Nephron (organoid): ENCODE data around the gene ZNF358.
A peak's percentile ranks its signal among the peaks of the same experiment; 100 is the strongest.
"Not testable (repeated sequence)": the region's sequence is repeated elsewhere in the genome, so short reads cannot be mapped to it uniquely, and the experiment has no call there.

Source experiments
- H3K27ac Mint-ChIP-seq, 3 experiments: 2 replicates each; pipeline ENCODE4 v1.8.0; 2020; ENCODE audit warnings: mixed read lengths in 3 of 3, mild to moderate bottlenecking in 2 of 3, moderate library complexity in 1 of 3
- H3K27me3 Mint-ChIP-seq: 2 replicates; pipeline ENCODE4 v1.8.0; 2021; ENCODE audit warnings: low read depth, mild to moderate bottlenecking, moderate library complexity, mixed read lengths
- H3K36me3 Mint-ChIP-seq: 2 replicates; pipeline ENCODE4 v1.8.0; 2020; ENCODE audit warnings: low read depth, mixed read lengths
- H3K4me1 Mint-ChIP-seq: 2 replicates; pipeline ENCODE4 v1.8.0; 2020; ENCODE audit warnings: mixed read lengths
- H3K4me3 Mint-ChIP-seq, 3 experiments: 2 replicates each; pipeline ENCODE4 v1.8.0; 2020; ENCODE audit warnings: mild to moderate bottlenecking in 3 of 3, mixed read lengths in 3 of 3, moderate library complexity in 2 of 3
- H3K9me3 Mint-ChIP-seq: 2 replicates; pipeline ENCODE4 v1.8.0; 2020; ENCODE audit warnings: mixed read lengths
- TF ChIP-seq, protein P1 (sequence below), 3 experiments: fragments of 200-600 bp; sonication (generic); IDR thresholded peaks; one replicate each; pipeline ENCODE4 v1.5.0; 2021; ENCODE audit warnings: antibody characterized with exemption in 3 of 3; ENCODE audit not compliant: unreplicated experiment in 3 of 3

Gene ZNF358

DNA sequence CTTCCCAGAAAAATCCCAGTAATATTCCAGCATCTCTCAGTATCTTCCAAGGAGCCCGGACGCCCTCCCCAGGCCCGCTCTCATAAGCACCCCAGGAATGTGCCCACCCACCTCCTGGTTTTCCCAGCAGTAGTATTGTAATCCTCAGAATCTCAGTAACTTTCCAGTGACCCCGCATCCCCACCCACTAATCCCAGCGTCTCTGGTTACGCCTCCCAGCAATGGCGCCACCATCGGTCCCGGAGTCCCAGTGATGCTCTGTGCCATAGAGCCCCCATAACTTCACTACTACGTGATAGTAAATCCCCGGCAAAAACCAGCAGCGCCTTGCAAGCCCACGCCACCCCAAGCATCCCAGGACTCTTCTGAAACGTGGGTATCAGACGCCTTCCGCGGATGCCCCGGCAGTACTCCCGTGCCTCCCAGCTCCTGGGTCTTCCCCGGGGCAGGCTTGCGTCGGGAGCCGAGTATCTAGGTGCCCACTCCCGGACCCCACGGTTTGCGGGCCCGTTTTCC, 18.7 kb downstream of the ZNF358 start:
- TF ChIP-seq, protein P1, sequence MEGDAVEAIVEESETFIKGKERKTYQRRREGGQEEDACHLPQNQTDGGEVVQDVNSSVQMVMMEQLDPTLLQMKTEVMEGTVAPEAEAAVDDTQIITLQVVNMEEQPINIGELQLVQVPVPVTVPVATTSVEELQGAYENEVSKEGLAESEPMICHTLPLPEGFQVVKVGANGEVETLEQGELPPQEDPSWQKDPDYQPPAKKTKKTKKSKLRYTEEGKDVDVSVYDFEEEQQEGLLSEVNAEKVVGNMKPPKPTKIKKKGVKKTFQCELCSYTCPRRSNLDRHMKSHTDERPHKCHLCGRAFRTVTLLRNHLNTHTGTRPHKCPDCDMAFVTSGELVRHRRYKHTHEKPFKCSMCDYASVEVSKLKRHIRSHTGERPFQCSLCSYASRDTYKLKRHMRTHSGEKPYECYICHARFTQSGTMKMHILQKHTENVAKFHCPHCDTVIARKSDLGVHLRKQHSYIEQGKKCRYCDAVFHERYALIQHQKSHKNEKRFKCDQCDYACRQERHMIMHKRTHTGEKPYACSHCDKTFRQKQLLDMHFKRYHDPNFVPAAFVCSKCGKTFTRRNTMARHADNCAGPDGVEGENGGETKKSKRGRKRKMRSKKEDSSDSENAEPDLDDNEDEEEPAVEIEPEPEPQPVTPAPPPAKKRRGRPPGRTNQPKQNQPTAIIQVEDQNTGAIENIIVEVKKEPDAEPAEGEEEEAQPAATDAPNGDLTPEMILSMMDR (IDR thresholded peaks at IDR 0.05; ENCODE audit: unreplicated experiment in 3 of 3), result no peak
- Mint-ChIP-seq H3K27ac (peak overlapping the region; percentile 97 to 99 (median 97)), H3K4me1 (peaks cover 4% of the 10 kb centered on the region), H3K36me3 (peaks cover 10% of the 10 kb centered on the region), H3K9me3 (no peaks in the 10 kb centered on the region), H3K27me3 (no peaks in the 10 kb centered on the region), H3K4me3 (peak overlapping the region; percentile 95 to 100 (median 99))

DNA sequence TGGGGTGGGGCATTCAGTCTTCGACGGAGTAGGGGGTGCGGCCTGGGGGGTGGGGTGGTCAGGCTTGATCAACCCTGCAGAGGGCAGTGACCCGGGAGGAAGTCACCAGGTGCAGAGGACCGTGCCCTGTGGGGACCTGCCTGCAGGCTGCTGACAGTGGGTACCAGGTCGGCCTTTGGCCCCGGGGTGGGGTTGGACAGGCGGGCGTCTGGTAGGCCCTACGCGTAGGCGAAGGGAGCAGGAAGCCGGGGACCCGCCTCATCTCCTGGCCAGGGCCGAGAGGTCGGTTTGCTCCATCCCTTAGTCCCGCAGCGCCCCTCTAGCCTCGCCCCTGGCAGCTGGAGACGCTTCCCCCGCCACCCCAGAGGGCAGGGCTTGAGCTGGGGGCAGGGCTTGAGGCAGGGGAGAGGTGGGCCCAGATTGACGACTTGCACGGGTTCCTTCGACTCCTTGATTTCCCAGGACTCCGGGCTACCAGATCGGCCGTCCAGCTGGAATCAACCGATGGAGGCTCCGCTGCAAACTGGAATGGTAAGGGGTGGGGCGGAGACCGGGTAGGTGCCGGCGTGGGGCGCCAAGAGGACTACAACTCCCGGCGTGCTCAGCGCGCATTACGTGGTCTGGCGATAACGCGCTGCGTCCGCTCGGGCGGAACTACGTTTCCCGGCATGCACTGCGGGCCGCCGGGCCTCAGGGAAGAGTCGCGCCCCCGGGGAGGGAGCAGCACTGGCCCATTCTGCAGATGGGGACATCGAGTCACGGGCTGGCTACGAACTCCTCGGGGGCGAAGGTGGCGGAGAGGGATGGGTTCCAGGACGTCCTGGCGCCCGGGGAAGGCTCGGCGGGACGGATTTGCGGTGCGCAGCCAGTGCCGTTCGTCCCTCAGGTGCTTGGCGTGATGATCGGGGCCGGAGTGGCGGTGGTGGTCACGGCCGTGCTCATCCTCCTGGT, 19.4 kb downstream of the ZNF358 start, which contains the start of gene PNPLA6:
PNPLA6 (plus strand) TSS at position 671 of the 951 bp plus-strand sequence; CDS start at position 743, 72 bp downstream.
- peaks cover 4% of the 10 kb centered on the region for H3K4me1 Mint-ChIP-seq
- peak within 1 kb of the TSS; percentile 95 to 100 (median 99) for H3K4me3 Mint-ChIP-seq
- no peaks in the 10 kb centered on the region for H3K27me3 Mint-ChIP-seq
- no peaks in the 10 kb centered on the region for H3K9me3 Mint-ChIP-seq
- peak within 1 kb of the TSS; percentile 97 to 99 (median 97) for H3K27ac Mint-ChIP-seq
- peaks cover 14% of the 10 kb centered on the region for H3K36me3 Mint-ChIP-seq
- TF ChIP-seq, protein P1 (IDR thresholded peaks at IDR 0.05; ENCODE audit: unreplicated experiment in 3 of 3), result no peak

DNA sequence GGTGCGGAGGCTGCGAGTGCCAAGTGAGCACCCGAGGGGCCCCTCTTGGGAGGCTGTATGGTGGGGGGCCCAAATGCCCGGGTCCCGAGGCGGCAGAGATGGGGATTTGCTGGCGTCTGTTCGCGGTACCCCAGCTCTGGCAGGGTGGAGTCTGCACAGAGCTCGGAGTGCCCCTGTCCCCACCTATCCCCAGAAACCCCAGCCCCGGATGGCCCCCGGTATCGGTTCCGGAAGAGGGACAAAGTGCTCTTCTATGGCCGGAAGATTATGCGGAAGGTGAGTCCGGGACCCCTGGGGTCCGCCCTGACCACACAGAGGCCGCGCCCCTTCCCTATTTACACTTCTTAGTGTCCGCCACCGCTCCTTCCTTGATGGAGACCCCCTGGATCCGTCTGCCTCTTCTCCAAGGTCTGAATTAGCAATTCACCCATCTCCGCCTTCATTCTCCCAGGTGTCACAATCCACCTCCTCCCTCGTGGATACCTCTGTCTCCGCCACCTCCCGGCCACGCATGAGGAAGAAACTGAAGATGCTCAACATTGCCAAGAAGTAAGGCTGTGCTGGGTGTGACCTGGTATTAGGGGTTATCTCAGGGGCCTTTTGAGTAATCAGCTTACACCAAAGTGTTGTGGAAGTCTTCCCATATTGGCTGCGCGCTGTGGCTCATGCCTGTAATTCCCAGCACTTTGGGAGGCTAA, 20.2 kb downstream of the ZNF358 start:
- no peaks in the 10 kb centered on the region for H3K27me3 Mint-ChIP-seq
- H3K9me3 Mint-ChIP-seq, result no peaks in the 10 kb centered on the region
- H3K27ac Mint-ChIP-seq, result peak overlapping the region; percentile 46 to 56 (median 55)
- H3K36me3 Mint-ChIP-seq, result peaks cover 16% of the 10 kb centered on the region
- TF ChIP-seq, protein P1 (IDR thresholded peaks at IDR 0.05; ENCODE audit: unreplicated experiment in 3 of 3), result no peak
- H3K4me1 Mint-ChIP-seq, result peaks cover 4% of the 10 kb centered on the region
- H3K4me3 Mint-ChIP-seq, result peak overlapping the region; percentile 95 to 100 (median 99)

DNA sequence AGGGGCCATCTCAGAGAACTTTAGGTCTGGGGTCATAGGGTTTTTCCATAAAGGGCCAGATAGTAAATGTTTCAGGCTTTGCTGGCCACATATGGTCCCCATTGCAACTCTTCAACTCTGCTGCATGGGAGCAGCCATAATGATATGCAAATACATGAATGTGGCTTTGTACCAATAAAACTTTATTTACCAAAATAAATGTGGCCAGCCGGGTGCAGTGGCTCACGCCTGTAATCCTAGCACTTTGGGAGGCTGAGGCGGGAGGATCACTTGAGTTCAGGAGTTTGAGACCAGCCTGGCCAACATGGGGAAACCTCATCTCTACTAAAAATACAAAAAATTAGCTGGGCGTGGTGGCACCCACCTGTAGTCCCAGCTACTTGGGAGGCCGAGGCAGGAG, 23.1 kb downstream of the ZNF358 start:
- not testable (repeated sequence) for H3K9me3 Mint-ChIP-seq, H3K27me3 Mint-ChIP-seq, H3K4me1 Mint-ChIP-seq, H3K27ac Mint-ChIP-seq
- H3K4me3 Mint-ChIP-seq, result peak overlapping the region in 1 of 3 experiments; percentile 52
- H3K36me3 Mint-ChIP-seq, result peaks cover 32% of the 10 kb centered on the region

DNA sequence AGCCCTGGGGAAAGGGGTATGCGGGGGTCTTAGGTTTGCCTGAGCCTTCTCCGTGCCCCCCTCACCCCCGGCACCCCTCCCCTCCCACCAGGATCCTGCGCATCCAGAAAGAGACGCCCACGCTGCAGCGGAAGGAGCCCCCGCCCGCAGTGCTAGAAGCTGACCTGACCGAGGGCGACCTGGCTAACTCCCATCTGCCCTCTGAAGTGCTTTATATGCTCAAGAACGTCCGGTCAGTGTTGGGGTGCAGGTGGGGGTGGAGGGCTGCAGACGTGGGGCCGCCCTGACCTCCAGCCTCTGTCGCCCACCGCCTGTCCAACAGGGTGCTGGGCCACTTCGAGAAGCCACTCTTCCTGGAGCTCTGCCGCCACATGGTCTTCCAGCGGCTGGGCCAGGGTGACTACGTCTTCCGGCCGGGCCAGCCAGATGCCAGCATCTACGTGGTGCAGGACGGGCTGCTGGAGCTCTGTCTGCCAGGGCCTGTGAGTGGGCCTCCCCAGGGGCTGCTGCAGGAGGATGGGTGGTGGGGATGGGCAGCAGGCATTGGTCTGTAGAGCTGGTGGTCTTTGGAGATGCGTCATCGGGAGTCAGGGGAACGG, 24.0 kb downstream of the ZNF358 start:
- TF ChIP-seq, protein P1 (IDR thresholded peaks at IDR 0.05; ENCODE audit: unreplicated experiment in 3 of 3), result no peak
- Mint-ChIP-seq H3K4me1 (peaks cover 4% of the 10 kb centered on the region), H3K36me3 (peaks cover 35% of the 10 kb centered on the region), H3K27me3 (no peaks in the 10 kb centered on the region), H3K9me3 (no peaks in the 10 kb centered on the region), H3K27ac (no peak overlapping the region), H3K4me3 (no peak overlapping the region)
